RWPE2 (cell line): ENCODE measurements around the gene FAM118B.

Experiments
- ATAC-seq: fragments of 200-7000 bp; cut with Tn5 transposase; 3 replicates; pipeline ENCODE4 v1.9.1; 2021; ENCODE audit warnings: low read depth
- DNase-seq: peaks from one replicate; pipeline ENCODE4 v3.0.0-alpha.2; 2020; ENCODE audit warnings: low spot score
- H3K27ac ChIP-seq: fragments of 450-650 bp; 2 replicates; pipeline ENCODE4 v1.5.1; 2017; ENCODE audit warnings: mild to moderate bottlenecking; ENCODE audit not compliant: poor library complexity, severe bottlenecking
- H3K27me3 ChIP-seq: fragments of 250-450 bp; sonication (Bioruptor Pico); 2 replicates; pipeline ENCODE4 v1.5.1; 2021; ENCODE audit warnings: mild to moderate bottlenecking, moderate library complexity; ENCODE audit not compliant: insufficient read depth, poor library complexity, severe bottlenecking
- H3K36me3 ChIP-seq: fragments of 250-450 bp; sonication (Bioruptor Pico); 2 replicates; pipeline ENCODE4 v1.5.1; 2020; ENCODE audit warnings: low read depth, mild to moderate bottlenecking, moderate library complexity
- H3K4me1 ChIP-seq: fragments of 250-450 bp; sonication (Bioruptor Pico); 2 replicates; pipeline ENCODE4 v1.5.1; 2021; ENCODE audit warnings: mild to moderate bottlenecking, moderate library complexity; ENCODE audit not compliant: insufficient read depth, poor library complexity, severe bottlenecking
- H3K4me3 ChIP-seq: fragments of 250-450 bp; sonication (Bioruptor Pico); 2 replicates; pipeline ENCODE4 v1.5.1; 2021; ENCODE audit warnings: mild to moderate bottlenecking, moderate library complexity; ENCODE audit not compliant: severe bottlenecking
- H3K9me3 ChIP-seq: fragments of 250-450 bp; sonication (Bioruptor Pico); 2 replicates; pipeline ENCODE4 v1.5.1; 2021; ENCODE audit warnings: mild to moderate bottlenecking, moderate library complexity; ENCODE audit not compliant: severe bottlenecking
- CTCF ChIP-seq: fragments of 450-650 bp; IDR thresholded peaks from one replicate; pipeline ENCODE4 v1.5.1; 2017; ENCODE audit warnings: mild to moderate bottlenecking, moderate library complexity; ENCODE audit not compliant: poor library complexity, severe bottlenecking

FAM118B gene

GRCh38 chr11:126186025-126186698, 25.4 kb upstream of the FAM118B start:
- H3K27ac ChIP-seq: no peak overlapping the region
- H3K36me3 ChIP-seq: no peaks in the 10 kb centered on the region
- H3K27me3 ChIP-seq: no peaks in the 10 kb centered on the region
- H3K4me1 ChIP-seq: no peaks in the 10 kb centered on the region
- no peak for ATAC-seq
- no peak for DNase-seq
- no peaks in the 10 kb centered on the region for H3K9me3 ChIP-seq
- no peak overlapping the region for H3K4me3 ChIP-seq
- TF ChIP-seq CTCF: no peak

- no peak overlapping the region for H3K27ac ChIP-seq
- no peaks in the 10 kb centered on the region for H3K27me3 ChIP-seq
- 0 out of 2 replicates have a peak, but pooled peaks cover 3% of the 10 kb centered on the region for H3K36me3 ChIP-seq
- no peaks in the 10 kb centered on the region for H3K9me3 ChIP-seq
- no peaks in the 10 kb centered on the region for H3K4me1 ChIP-seq
- no peak for ATAC-seq
- no peak for DNase-seq
- no peak overlapping the region for H3K4me3 ChIP-seq
- TF ChIP-seq CTCF: peak; percentile 2
These were observed 24.7 kb upstream of the FAM118B start for GRCh38 chr11:126186708-126187529.

- H3K27ac ChIP-seq: no peak overlapping the region
- no peak for DNase-seq
- no peak for TF ChIP-seq CTCF
- no peaks in the 10 kb centered on the region for H3K9me3 ChIP-seq
- no peak overlapping the region for H3K4me3 ChIP-seq
- H3K27me3 ChIP-seq: no peaks in the 10 kb centered on the region
- 0 out of 2 replicates have a peak, but pooled peaks cover 3% of the 10 kb centered on the region for H3K36me3 ChIP-seq
- no peak for ATAC-seq
- H3K4me1 ChIP-seq: no peaks in the 10 kb centered on the region
These were observed 23.1 kb upstream of the FAM118B start for GRCh38 chr11:126188332-126189108.

DNA sequence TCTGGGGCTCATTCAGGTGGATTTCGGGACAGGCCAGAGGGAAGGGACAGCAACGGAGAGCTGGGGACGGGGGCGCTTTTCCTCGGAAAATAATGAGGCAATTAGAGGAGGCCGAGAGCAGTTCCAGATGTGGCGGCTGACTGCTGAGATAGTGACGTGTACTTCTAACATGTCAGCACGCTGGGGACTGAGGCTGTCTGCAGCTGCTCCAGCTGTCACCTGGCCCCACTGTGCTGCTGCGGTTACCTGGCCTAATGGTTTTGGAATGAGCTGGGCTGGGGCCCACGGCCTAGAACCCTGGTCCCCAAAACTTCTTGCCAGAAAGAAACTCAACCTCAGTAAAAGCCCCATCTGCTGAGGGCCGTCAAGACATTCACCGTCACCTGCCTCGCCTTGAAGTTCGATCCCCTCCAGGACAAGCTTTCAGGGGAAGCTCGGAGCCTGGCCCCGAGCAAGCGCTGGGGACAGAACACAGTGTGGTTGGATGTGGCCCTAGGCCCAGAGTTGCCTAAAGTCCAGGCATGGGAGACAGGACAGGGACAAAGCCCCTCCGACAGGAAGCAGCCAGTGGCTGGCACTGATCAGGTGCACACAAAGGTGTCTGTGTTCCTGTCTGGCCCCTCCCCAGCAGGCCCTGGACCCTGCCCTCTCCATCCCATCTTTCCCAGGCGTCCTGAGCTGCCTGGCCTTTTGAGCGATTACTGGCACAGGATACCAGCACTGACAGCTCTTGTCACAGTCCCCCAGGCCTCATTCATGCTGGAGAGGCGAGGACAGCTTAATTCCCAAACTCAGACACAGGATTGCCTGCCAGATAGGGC, 22.3 kb upstream of the FAM118B start:
- ATAC-seq (no peak), DNase-seq (no peak)
- Histone ChIP-seq H3K4me3 (no peak overlapping the region), H3K27ac (no peak overlapping the region), H3K36me3 (peaks cover 7% of the 10 kb centered on the region; the same call in 1 of the 2 replicates), H3K9me3 (no peaks in the 10 kb centered on the region), H3K4me1 (no peaks in the 10 kb centered on the region), H3K27me3 (no peaks in the 10 kb centered on the region)
- TF ChIP-seq CTCF: no peak
